ENCODE data around the gene RBPMS2. TPM values are rescaled to one million over a fixed set of nuclear protein-coding genes. Genes with fewer than 3 reads are reported as not detected.

The RBPMS2 gene
- total and polyA plus RNA-seq, 2 of the 8 experiments (the other 6 are each of a cell fraction or from before 2014, with no cell fraction given) = 55.8 to 238 TPM

GRCh38 chr15:64703632-64703959 lies 71.8 kb downstream of the RBPMS2 start (continued):
- TF ChIP-seq EP300 (IDR thresholded peaks at IDR 0.05; ENCODE audit: borderline replicate concordance in 1 of 2, low read depth in 2 of 2, low read length in 2 of 2) (no peak), SP4 (IDR thresholded peaks at IDR 0.05; ENCODE audit: low read length) (no peak), USF2 (IDR thresholded peaks at IDR 0.05; ENCODE audit: low read length) (no peak), KDM4A (IDR thresholded peaks at IDR 0.05; ENCODE audit: low read depth, low read length, severe bottlenecking) (no peak)

Measured in H1 (cell line).